HT1080 (cell line): ENCODE data around the gene CYP1A2. TPM values are rescaled to one million over a fixed set of nuclear protein-coding genes. Genes with fewer than 3 reads are reported as not detected.
A peak's percentile ranks its signal among the peaks of the same experiment; 100 is the strongest.

ENCODE experiments used
- DNase-seq: peaks from one replicate; pipeline ENCODE4 v3.0.0-alpha.2; 2015; ENCODE audit warnings: low read depth
- total RNA-seq: library from RNA; depleted of rRNA; stranded (reverse); fragments of >200 nt; shearing (Covaris generic); gene quantifications from 2 replicates; pipeline ENCODE4 v1.2.3, GENCODE V29; 2014

The CYP1A2 gene
- total RNA-seq, 1 experiment from 2014 or later: not detected

GRCh38 chr15:74738239-74738638 lies 10.4 kb upstream of the CYP1A2 start:
- peak; percentile 20 for DNase-seq

- no peak for DNase-seq
Observed at GRCh38 chr15:74742422-74742821, 6.2 kb upstream of the CYP1A2 start.

- peak; percentile 37 for DNase-seq
Observed at GRCh38 chr15:74746389-74746788, 2.3 kb upstream of the CYP1A2 start.

- no peak for DNase-seq
Observed at GRCh38 chr15:74749832-74750231, 1.2 kb downstream of the CYP1A2 start.

- no peak for DNase-seq
Observed at GRCh38 chr15:74750751-74751150, 2.1 kb downstream of the CYP1A2 start.

GRCh38 chr15:74752011-74752410 lies 3.4 kb downstream of the CYP1A2 start:
- DNase-seq: no peak

GRCh38 chr15:74752531-74752930 lies 3.9 kb downstream of the CYP1A2 start:
- peak; percentile 48 for DNase-seq

GRCh38 chr15:74754593-74755215 lies 6.1 kb downstream of the CYP1A2 start:
- no peak for DNase-seq

- DNase-seq: no peak
Observed at GRCh38 chr15:74758736-74759135, 10.1 kb downstream of the CYP1A2 start.

GRCh38 chr15:74762791-74763150 lies 14.1 kb downstream of the CYP1A2 start:
- no peak for DNase-seq

- no peak for DNase-seq
Observed at GRCh38 chr15:74763416-74763815, 14.8 kb downstream of the CYP1A2 start.

- no peak for DNase-seq
Observed at GRCh38 chr15:74767167-74768098, 18.8 kb downstream of the CYP1A2 start.

- DNase-seq: no peak
Observed at GRCh38 chr15:74768099-74768770, 19.6 kb downstream of the CYP1A2 start.

GRCh38 chr15:74768771-74769342 lies 20.2 kb downstream of the CYP1A2 start:
- peak; percentile 50 for DNase-seq

GRCh38 chr15:74769463-74770025 lies 20.9 kb downstream of the CYP1A2 start:
- no peak for DNase-seq

GRCh38 chr15:74770211-74770903 lies 21.7 kb downstream of the CYP1A2 start:
- no peak for DNase-seq

GRCh38 chr15:74773329-74773728 lies 24.7 kb downstream of the CYP1A2 start:
- no peak for DNase-seq

GRCh38 chr15:74773731-74774252 lies 25.1 kb downstream of the CYP1A2 start:
- DNase-seq: no peak

GRCh38 chr15:74775132-74775562 lies 26.5 kb downstream of the CYP1A2 start:
- no peak for DNase-seq

- DNase-seq: no peak
Observed at GRCh38 chr15:74775894-74776293, 27.2 kb downstream of the CYP1A2 start.
